ACC112 (cell line): ENCODE measurements around the gene DHRSX.
"Not testable (repeated sequence)": the region's sequence is repeated elsewhere in the genome, so short reads cannot be mapped to it uniquely, and the experiment has no call there.

Experiments
- H2AFZ ChIP-seq: fragments of 200-600 bp; sonication (generic); one replicate; pipeline ENCODE4 v1.6.0; 2017; ENCODE audit warnings: antibody characterized with exemption, low read length; ENCODE audit not compliant: unreplicated experiment
- H3K27ac ChIP-seq: fragments of 200-600 bp; sonication (generic); 2 replicates; pipeline ENCODE4 v1.5.1; 2014; ENCODE audit warnings: low read depth, mild to moderate bottlenecking, antibody characterized with exemption, low read length, moderate library complexity
- H3K27me3 ChIP-seq: fragments of 200-600 bp; sonication (generic); 2 replicates; pipeline ENCODE4 v1.6.1; 2014; ENCODE audit warnings: mild to moderate bottlenecking, antibody characterized with exemption, low read length, moderate library complexity, mixed read lengths; ENCODE audit not compliant: insufficient read depth
- H3K36me3 ChIP-seq: fragments of 200-600 bp; sonication (generic); 2 replicates; pipeline ENCODE4 v1.6.1; 2016; ENCODE audit warnings: mild to moderate bottlenecking, antibody characterized with exemption, low read length, moderate library complexity, mixed read lengths; ENCODE audit not compliant: insufficient read depth
- H3K4me1 ChIP-seq: fragments of 200-600 bp; sonication (generic); one replicate; pipeline ENCODE4 v1.6.1; 2016; ENCODE audit warnings: low read length, mixed read lengths; ENCODE audit not compliant: insufficient read depth, unreplicated experiment, control insufficient read depth
- H3K4me3 ChIP-seq: fragments of 200-600 bp; sonication (generic); 2 replicates; pipeline ENCODE4 v1.5.1; 2014; ENCODE audit warnings: mild to moderate bottlenecking, low read depth, low read length
- H3K79me2 ChIP-seq: fragments of 200-600 bp; sonication (generic); one replicate; pipeline ENCODE4 v1.6.0; 2016; ENCODE audit warnings: low read length; ENCODE audit not compliant: control insufficient read depth, unreplicated experiment, insufficient read depth

Gene DHRSX

GRCh38 chrX:2314831-2315365, 185.9 kb downstream of the DHRSX start:
- Histone ChIP-seq H3K36me3 (no peaks in the 10 kb centered on the region), H3K79me2 (no peaks in the 10 kb centered on the region), H3K27ac (no peak overlapping the region), H3K4me1 (no peaks in the 10 kb centered on the region), H2AFZ (no peak overlapping the region), H3K4me3 (no peak overlapping the region), H3K27me3 (no peaks in the 10 kb centered on the region)

GRCh38 chrX:2313864-2314640, 186.7 kb downstream of the DHRSX start:
- H2AFZ ChIP-seq, result no peak overlapping the region
- H3K27ac ChIP-seq, result no peak overlapping the region
- H3K36me3 ChIP-seq, result no peaks in the 10 kb centered on the region
- H3K79me2 ChIP-seq, result no peaks in the 10 kb centered on the region
- H3K4me3 ChIP-seq, result no peak overlapping the region
- H3K27me3 ChIP-seq, result no peaks in the 10 kb centered on the region
- H3K4me1 ChIP-seq, result no peaks in the 10 kb centered on the region

GRCh38 chrX:2312061-2312591, 188.7 kb downstream of the DHRSX start:
- not testable (repeated sequence) for H3K36me3 ChIP-seq, H3K79me2 ChIP-seq, H3K27me3 ChIP-seq, H3K4me3 ChIP-seq, H2AFZ ChIP-seq, H3K27ac ChIP-seq, H3K4me1 ChIP-seq

GRCh38 chrX:2311501-2311900, 189.3 kb downstream of the DHRSX start:
- H3K79me2 ChIP-seq, result no peaks in the 10 kb centered on the region
- no peaks in the 10 kb centered on the region for H3K4me1 ChIP-seq
- H3K4me3 ChIP-seq, result no peak overlapping the region
- no peaks in the 10 kb centered on the region for H3K27me3 ChIP-seq
- no peak overlapping the region for H3K27ac ChIP-seq
- H3K36me3 ChIP-seq, result no peaks in the 10 kb centered on the region
- H2AFZ ChIP-seq, result no peak overlapping the region

GRCh38 chrX:2301901-2302300, 198.9 kb downstream of the DHRSX start:
- no peak overlapping the region for H2AFZ ChIP-seq
- no peaks in the 10 kb centered on the region for H3K27me3 ChIP-seq
- no peaks in the 10 kb centered on the region for H3K36me3 ChIP-seq
- H3K27ac ChIP-seq, result no peak overlapping the region
- H3K4me1 ChIP-seq, result no peaks in the 10 kb centered on the region
- no peaks in the 10 kb centered on the region for H3K79me2 ChIP-seq
- no peak overlapping the region for H3K4me3 ChIP-seq

- H3K27me3 ChIP-seq, result no peaks in the 10 kb centered on the region
- peaks cover 3% of the 10 kb centered on the region; the same call in 1 of the 2 replicates for H3K36me3 ChIP-seq
These were observed 200.9 kb downstream of the DHRSX start for GRCh38 chrX:2299871-2300270.

GRCh38 chrX:2286731-2287130, 214.0 kb downstream of the DHRSX start:
- H3K4me1 ChIP-seq, result no peaks in the 10 kb centered on the region
- H3K27ac ChIP-seq, result no peak overlapping the region
- no peak overlapping the region for H2AFZ ChIP-seq
- no peaks in the 10 kb centered on the region for H3K79me2 ChIP-seq
- H3K27me3 ChIP-seq, result no peaks in the 10 kb centered on the region
- peaks cover 32% of the 10 kb centered on the region for H3K36me3 ChIP-seq
- no peak overlapping the region for H3K4me3 ChIP-seq

More at GRCh38 chrX:2299871-2300270, 200.9 kb downstream of the DHRSX start:
- Histone ChIP-seq H2AFZ (no peak overlapping the region), H3K4me1 (no peaks in the 10 kb centered on the region), H3K4me3 (no peak overlapping the region), H3K27ac (no peak overlapping the region), H3K79me2 (no peaks in the 10 kb centered on the region)

- no peak overlapping the region for H2AFZ ChIP-seq
- H3K79me2 ChIP-seq, result no peaks in the 10 kb centered on the region
- no peak overlapping the region for H3K4me3 ChIP-seq
- no peaks in the 10 kb centered on the region for H3K4me1 ChIP-seq
- no peak overlapping the region for H3K27ac ChIP-seq
- peaks cover 16% of the 10 kb centered on the region for H3K36me3 ChIP-seq
- no peaks in the 10 kb centered on the region for H3K27me3 ChIP-seq
These were observed 216.2 kb downstream of the DHRSX start for GRCh38 chrX:2284601-2285000.

- H3K27ac ChIP-seq, result no peak overlapping the region
- no peaks in the 10 kb centered on the region for H3K27me3 ChIP-seq
- H3K79me2 ChIP-seq, result no peaks in the 10 kb centered on the region
- no peak overlapping the region for H3K4me3 ChIP-seq
- H3K36me3 ChIP-seq, result peaks cover 13% of the 10 kb centered on the region
- H3K4me1 ChIP-seq, result no peaks in the 10 kb centered on the region
- H2AFZ ChIP-seq, result no peak overlapping the region
These were observed 216.6 kb downstream of the DHRSX start for GRCh38 chrX:2284133-2284532.

GRCh38 chrX:2283111-2283859, 217.5 kb downstream of the DHRSX start:
- H2AFZ ChIP-seq, result no peak overlapping the region
- H3K36me3 ChIP-seq, result peaks cover 9% of the 10 kb centered on the region
- H3K27me3 ChIP-seq, result no peaks in the 10 kb centered on the region
- no peak overlapping the region for H3K27ac ChIP-seq
- no peaks in the 10 kb centered on the region for H3K79me2 ChIP-seq
- H3K4me1 ChIP-seq, result no peaks in the 10 kb centered on the region
- no peak overlapping the region for H3K4me3 ChIP-seq
